ENCODE measurements around the gene SERPINI1. TPM values are rescaled to one million over a fixed set of nuclear protein-coding genes. Genes with fewer than 3 reads are reported as not detected.
"Not testable (repeated sequence)": the region's sequence is repeated elsewhere in the genome, so short reads cannot be mapped to it uniquely, and the experiment has no call there.

The SERPINI1 gene
- total RNA-seq, 1 donor from 2014 or later = 66.2 TPM

GRCh38 chr3:167821248-167821805 is 85.8 kb downstream of the SERPINI1 start:
- Mint-ChIP-seq H3K27ac (ENCODE audit: unreplicated experiment) (no peak overlapping the region), H3K27me3 (ENCODE audit: unreplicated experiment) (no peaks in the 10 kb centered on the region), H3K36me3 (ENCODE audit: unreplicated experiment) (no peaks in the 10 kb centered on the region), H3K9me3 (ENCODE audit: unreplicated experiment) (no peaks in the 10 kb centered on the region), H3K4me3 (ENCODE audit: unreplicated experiment) (no peak overlapping the region), H3K4me1 (ENCODE audit: low read depth, unreplicated experiment) (no peaks in the 10 kb centered on the region)
- no peak for TF ChIP-seq CTCF (IDR thresholded peaks at IDR 0.05; ENCODE audit: partially characterized antibody, unreplicated experiment)
- no peak for DNase-seq

GRCh38 chr3:167823738-167824137 is 88.2 kb downstream of the SERPINI1 start:
- H3K36me3 Mint-ChIP-seq (ENCODE audit: unreplicated experiment) = no peaks in the 10 kb centered on the region
- no peak for TF ChIP-seq CTCF (IDR thresholded peaks at IDR 0.05; ENCODE audit: partially characterized antibody, unreplicated experiment)
- H3K27me3 Mint-ChIP-seq (ENCODE audit: unreplicated experiment) = no peaks in the 10 kb centered on the region
- no peaks in the 10 kb centered on the region for H3K4me1 Mint-ChIP-seq (ENCODE audit: low read depth, unreplicated experiment)
- no peaks in the 10 kb centered on the region for H3K9me3 Mint-ChIP-seq (ENCODE audit: unreplicated experiment)
- H3K4me3 Mint-ChIP-seq (ENCODE audit: unreplicated experiment) = no peak overlapping the region
- no peak for DNase-seq
- no peak overlapping the region for H3K27ac Mint-ChIP-seq (ENCODE audit: unreplicated experiment)

- not testable (repeated sequence) for H3K4me3 Mint-ChIP-seq (ENCODE audit: unreplicated experiment); H3K27me3 Mint-ChIP-seq (ENCODE audit: unreplicated experiment); H3K36me3 Mint-ChIP-seq (ENCODE audit: unreplicated experiment); H3K27ac Mint-ChIP-seq (ENCODE audit: unreplicated experiment); DNase-seq; H3K9me3 Mint-ChIP-seq (ENCODE audit: unreplicated experiment); H3K4me1 Mint-ChIP-seq (ENCODE audit: low read depth, unreplicated experiment)
Observed at GRCh38 chr3:167827588-167827987, 92.1 kb downstream of the SERPINI1 start.

GRCh38 chr3:167829071-167829470 is 93.5 kb downstream of the SERPINI1 start:
- Mint-ChIP-seq H3K27me3 (ENCODE audit: unreplicated experiment) (no peaks in the 10 kb centered on the region), H3K27ac (ENCODE audit: unreplicated experiment) (no peak overlapping the region), H3K36me3 (ENCODE audit: unreplicated experiment) (no peaks in the 10 kb centered on the region), H3K9me3 (ENCODE audit: unreplicated experiment) (no peaks in the 10 kb centered on the region), H3K4me3 (ENCODE audit: unreplicated experiment) (no peak overlapping the region), H3K4me1 (ENCODE audit: low read depth, unreplicated experiment) (no peaks in the 10 kb centered on the region)
- DNase-seq = no peak
- no peak for TF ChIP-seq CTCF (IDR thresholded peaks at IDR 0.05; ENCODE audit: partially characterized antibody, unreplicated experiment)

GRCh38 chr3:167830007-167830406 is 94.5 kb downstream of the SERPINI1 start:
- no peak overlapping the region for H3K27ac Mint-ChIP-seq (ENCODE audit: unreplicated experiment)
- H3K36me3 Mint-ChIP-seq (ENCODE audit: unreplicated experiment) = no peaks in the 10 kb centered on the region
- no peaks in the 10 kb centered on the region for H3K27me3 Mint-ChIP-seq (ENCODE audit: unreplicated experiment)
- TF ChIP-seq CTCF (IDR thresholded peaks at IDR 0.05; ENCODE audit: partially characterized antibody, unreplicated experiment) = no peak
- no peaks in the 10 kb centered on the region for H3K9me3 Mint-ChIP-seq (ENCODE audit: unreplicated experiment)
- no peaks in the 10 kb centered on the region for H3K4me1 Mint-ChIP-seq (ENCODE audit: low read depth, unreplicated experiment)
- DNase-seq = no peak
- no peak overlapping the region for H3K4me3 Mint-ChIP-seq (ENCODE audit: unreplicated experiment)
